Fibroblast of the aortic adventitia (primary cell): ENCODE measurements around the gene DNAI4. TPM values are rescaled to one million over a fixed set of nuclear protein-coding genes. Genes with fewer than 3 reads are reported as not detected.

ENCODE experiments used
- DNase-seq: peaks from one replicate; pipeline ENCODE4 v3.0.0-alpha.2; 2010; ENCODE audit warnings: low read depth
- H3K4me3 ChIP-seq: 2 replicates; pipeline ENCODE4 v1.5.1; 2011; ENCODE audit warnings: low read depth, mild to moderate bottlenecking, control low read depth, low read length, moderate library complexity
- CTCF ChIP-seq: IDR thresholded peaks from 2 replicates; pipeline ENCODE4 v1.5.1; 2011; ENCODE audit warnings: mild to moderate bottlenecking, low read length, control low read depth, inconsistent platforms; ENCODE audit not compliant: insufficient read depth
- total RNA-seq: library from RNA; depleted of rRNA; stranded (reverse); fragments of >200 nt; gene quantifications from 2 replicates; pipeline ENCODE4 v1.2.3, GENCODE V29; 2012; ENCODE audit warnings: low replicate concordance

DNAI4 gene
- total RNA-seq, 1 donor = 11.4 TPM

- no peak for DNase-seq
Observed at GRCh38 chr1:66937529-66938234, 13.0 kb upstream of the DNAI4 start.

GRCh38 chr1:66933887-66934700 lies 9.4 kb upstream of the DNAI4 start:
- peak overlapping the region; percentile 49 for H3K4me3 ChIP-seq
- no peak for TF ChIP-seq CTCF
- DNase-seq = no peak

More at GRCh38 chr1:66937529-66938234, 13.0 kb upstream of the DNAI4 start:
- H3K4me3 ChIP-seq = no peak overlapping the region
- no peak for TF ChIP-seq CTCF

- H3K4me3 ChIP-seq = peak overlapping the region; percentile 44
- DNase-seq = no peak
- no peak for TF ChIP-seq CTCF
Observed at GRCh38 chr1:66932291-66932690, 7.6 kb upstream of the DNAI4 start.

- peak overlapping the region; percentile 80 for H3K4me3 ChIP-seq
- TF ChIP-seq CTCF = no peak
- no peak for DNase-seq
Observed at GRCh38 chr1:66931590-66931989, 6.9 kb upstream of the DNAI4 start.

GRCh38 chr1:66930823-66931174 lies 6.1 kb upstream of the DNAI4 start:
- peak overlapping the region; percentile 80 for H3K4me3 ChIP-seq
- no peak for DNase-seq
- TF ChIP-seq CTCF = no peak

- peak overlapping the region; percentile 80 for H3K4me3 ChIP-seq
- TF ChIP-seq CTCF = no peak
- DNase-seq = peak; percentile 86
Observed at GRCh38 chr1:66929999-66930822, 5.6 kb upstream of the DNAI4 start.
